GM19395 (cell line): Measurements from ENCODE around the gene CATSPER1.

Experiments
- ATAC-seq: cut with Tn5 transposase; IDR thresholded peaks from one replicate; pipeline ENCODE4 v1.9.1; 2021; ENCODE audit warnings: mild to moderate bottlenecking, moderate library complexity; ENCODE audit not compliant: unreplicated experiment

Gene CATSPER1

GRCh38 chr11:66003291-66003690, 23.0 kb downstream of the CATSPER1 start:
- no peak for ATAC-seq

- ATAC-seq, result peak; percentile 43
These were observed 23.5 kb downstream of the CATSPER1 start for GRCh38 chr11:66002648-66003225.

- peak; percentile 76 for ATAC-seq
These were observed 24.2 kb downstream of the CATSPER1 start, which contains the start of the genes BANF1 and EIF1AD for GRCh38 chr11:66001942-66002647. Gene BANF1 (plus strand): TSS chr11:66002503. CDS start chr11:66003251, 748 bp downstream. Gene EIF1AD (minus strand): TSS chr11:66002157. CDS start chr11:66000389, 1,768 bp downstream.

GRCh38 chr11:65997286-65997685, 29.0 kb downstream of the CATSPER1 start:
- no peak for ATAC-seq

DNA sequence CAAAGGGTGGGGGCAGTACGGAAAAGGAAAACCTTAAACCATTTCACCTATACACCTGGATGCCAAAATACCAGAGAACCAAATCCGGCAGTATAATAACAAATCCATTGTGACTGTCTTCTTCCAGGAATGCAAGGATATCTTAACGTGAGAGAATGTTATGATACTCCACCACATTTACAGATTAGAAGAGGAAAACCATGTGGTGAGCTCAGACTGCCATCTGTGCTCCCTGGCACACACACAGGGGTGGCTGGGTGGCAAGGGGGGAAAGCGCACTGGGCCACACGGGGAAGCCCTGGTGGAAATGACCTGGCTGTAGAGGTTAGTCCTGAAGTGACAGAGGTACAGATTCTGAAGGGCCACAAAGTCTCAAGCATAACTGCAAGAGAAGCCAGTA, 34.2 kb downstream of the CATSPER1 start:
- ATAC-seq, result no peak

DNA sequence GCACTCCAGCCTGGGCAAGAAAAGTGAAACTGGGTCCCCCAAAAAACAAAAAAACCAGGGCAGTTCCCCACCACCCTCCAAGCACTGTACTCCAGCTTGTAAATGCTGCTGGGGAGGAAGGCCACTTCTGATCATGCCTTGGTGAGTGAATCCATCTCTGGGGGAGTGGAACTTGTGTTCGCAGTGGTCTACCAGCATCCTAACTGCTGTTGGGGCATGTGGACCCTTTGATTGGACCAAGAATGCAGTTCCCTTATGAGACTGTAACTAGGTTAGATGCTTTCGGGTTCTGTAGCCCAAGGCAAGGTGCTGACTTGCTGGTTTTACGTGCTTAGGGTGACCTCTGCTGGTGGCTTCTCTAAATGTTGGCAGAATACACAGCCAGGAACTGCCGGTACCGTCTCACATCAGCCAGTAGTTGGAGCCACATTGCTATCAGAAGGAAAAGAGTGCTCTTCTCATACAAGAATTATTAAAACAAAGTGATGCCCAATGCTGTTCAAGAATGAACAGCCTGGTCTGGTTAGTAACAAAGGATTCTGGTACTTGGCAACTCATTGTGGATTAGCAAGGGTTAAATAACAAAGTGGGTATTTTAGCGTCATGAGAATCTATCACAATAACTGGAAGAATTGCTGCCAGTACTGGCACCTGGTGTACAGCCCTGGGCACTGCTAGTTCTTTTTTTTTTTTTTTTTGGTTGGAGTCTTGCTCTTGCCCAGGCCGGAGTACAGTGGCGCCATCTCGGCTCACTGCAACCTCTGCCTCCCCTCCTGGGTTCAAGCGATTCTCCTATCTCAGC, 37.3 kb downstream of the CATSPER1 start:
- peak; percentile 89 for ATAC-seq

DNA sequence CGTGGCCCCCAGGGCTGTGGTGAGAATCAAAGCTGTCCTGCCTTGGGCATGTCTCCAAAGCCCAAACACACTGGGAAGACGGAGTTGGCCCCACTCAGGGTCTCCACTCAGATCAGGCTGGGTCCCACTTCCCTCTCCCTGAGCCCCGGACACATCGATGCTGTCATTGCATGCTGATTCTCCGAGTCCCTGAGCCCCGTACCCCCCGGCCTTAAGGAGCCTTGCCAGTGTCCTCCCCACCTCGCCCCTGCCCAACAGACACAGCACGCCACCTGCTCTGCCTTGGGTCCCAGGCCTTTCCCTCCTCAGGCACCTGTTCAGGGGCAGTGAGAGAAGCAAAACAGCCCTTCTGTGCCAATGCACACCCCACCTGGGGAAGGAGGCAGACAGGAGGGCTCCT, 38.9 kb downstream of the CATSPER1 start:
- ATAC-seq, result no peak

DNA sequence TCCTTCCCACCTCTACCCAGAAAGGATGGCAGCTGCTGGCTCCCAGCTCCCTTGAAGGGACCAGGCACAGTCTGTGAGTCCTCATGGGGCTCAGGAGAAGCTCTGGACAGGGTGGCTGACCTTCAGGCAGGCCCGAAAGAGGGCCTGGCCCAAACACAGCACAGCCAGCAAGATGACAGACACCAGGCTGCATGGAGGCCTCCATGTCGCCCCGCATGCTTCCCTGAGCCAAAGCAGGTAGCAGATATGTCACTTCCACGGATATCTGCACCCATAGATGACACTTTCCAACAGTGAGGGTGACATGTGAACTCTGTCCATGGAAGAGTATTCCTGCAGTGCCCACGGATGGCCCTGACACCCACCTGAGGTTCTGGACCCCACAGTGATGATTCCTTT, 42.7 kb downstream of the CATSPER1 start:
- ATAC-seq, result no peak

DNA sequence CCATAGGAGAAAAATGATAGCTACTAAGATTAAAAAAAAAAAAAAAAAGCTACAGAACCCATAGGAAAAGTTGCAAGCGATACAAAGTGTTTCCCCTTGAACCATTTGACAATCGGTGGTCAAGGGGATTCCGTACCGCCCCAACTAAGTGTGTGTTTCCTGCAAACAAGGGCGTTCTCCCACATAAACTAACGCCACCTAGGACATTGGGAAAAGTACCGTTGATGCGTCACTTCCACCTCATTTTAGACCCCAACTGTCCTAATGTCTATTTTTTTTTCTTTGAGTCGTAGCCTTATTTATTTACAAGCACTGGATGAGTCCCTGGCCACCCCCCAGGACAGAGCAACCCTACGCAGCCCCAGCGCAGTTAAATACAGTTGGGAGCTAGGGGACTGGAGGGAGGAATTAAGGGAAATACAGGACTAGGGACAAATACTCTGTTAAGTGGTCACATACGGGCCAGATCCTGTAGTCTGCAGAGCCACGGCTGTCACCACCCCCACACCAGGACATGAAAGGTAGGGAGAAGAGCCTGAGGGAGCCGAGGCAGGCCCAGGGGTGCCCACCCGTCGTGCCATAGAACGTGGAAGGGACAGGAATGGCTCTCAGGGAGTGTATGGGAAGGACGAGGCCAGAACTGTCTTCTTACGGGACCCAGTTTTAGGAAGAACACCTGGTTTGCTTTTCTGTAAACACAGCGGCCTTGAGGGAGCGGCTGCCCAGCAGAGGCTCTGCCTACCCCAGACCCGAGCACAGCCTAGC, 43.3 kb downstream of the CATSPER1 start:
- no peak for ATAC-seq

DNA sequence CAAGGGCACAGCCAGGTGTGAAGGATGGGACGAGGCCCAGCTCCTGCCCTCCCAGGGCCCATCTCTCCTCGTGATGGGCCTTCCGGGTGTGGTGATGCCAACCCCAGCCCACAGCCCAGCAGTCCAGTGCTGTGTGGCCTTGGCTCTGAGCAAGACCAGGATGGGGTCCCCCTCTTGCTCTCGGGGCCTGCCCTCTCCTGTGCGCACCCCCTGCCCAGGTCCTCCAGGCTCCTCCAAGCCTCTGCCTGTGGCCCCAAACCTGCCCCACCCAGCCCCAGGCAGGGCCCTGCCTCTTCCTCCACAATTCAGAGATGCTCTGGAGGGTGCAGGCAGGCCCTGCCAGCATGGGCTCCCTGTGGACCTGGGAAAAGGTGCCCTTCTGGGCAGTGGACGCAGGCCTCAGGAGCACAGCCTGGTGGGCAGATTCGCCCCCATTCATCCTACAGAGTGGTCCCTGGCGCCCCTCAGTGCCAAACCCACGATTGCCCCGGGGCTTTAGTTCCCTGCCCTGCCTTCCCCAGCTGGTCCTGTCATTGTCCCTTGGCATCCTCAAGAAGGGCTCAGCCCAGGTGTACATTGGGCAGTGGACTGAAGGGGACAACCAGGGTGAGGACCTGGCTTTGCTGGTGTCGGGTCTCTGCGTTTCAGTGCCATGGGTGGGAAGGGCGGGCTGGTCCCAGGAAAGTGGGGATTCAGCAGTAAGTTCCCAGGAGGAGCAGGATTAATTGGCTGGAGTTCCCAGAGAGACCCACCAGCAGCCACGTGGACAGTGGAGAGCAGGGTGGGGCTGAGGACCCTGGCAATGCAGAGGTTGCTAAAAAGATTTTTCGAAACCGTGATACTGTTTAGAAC, 44.1 kb downstream of the CATSPER1 start:
- ATAC-seq, result no peak

GRCh38 chr11:65981101-65981740, 45.1 kb downstream of the CATSPER1 start:
- ATAC-seq, result no peak

DNA sequence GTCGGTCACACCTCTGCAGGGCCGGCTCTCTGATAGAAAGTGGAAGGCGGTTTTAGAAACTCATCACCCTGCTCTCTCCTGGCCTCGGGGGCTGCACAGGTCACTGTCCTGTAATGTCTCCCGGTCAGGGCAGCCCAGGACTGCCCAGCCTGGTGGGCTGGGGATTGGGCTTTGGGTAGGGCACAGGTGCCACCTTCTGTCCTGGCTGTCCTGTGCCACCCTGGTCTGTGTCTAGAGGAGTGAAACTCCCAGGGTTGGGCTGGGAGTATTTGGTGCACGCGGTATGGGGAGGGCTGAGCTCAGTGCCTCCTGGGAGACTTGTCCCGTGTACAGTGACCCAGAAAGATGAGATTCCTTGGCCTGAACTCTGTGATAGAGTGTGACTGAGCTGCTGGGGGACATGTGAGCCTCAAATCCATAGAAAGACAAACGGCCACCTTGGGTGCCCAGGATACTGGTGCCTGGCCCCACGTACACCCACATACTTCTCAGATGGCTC, 47.0 kb downstream of the CATSPER1 start:
- no peak for ATAC-seq

DNA sequence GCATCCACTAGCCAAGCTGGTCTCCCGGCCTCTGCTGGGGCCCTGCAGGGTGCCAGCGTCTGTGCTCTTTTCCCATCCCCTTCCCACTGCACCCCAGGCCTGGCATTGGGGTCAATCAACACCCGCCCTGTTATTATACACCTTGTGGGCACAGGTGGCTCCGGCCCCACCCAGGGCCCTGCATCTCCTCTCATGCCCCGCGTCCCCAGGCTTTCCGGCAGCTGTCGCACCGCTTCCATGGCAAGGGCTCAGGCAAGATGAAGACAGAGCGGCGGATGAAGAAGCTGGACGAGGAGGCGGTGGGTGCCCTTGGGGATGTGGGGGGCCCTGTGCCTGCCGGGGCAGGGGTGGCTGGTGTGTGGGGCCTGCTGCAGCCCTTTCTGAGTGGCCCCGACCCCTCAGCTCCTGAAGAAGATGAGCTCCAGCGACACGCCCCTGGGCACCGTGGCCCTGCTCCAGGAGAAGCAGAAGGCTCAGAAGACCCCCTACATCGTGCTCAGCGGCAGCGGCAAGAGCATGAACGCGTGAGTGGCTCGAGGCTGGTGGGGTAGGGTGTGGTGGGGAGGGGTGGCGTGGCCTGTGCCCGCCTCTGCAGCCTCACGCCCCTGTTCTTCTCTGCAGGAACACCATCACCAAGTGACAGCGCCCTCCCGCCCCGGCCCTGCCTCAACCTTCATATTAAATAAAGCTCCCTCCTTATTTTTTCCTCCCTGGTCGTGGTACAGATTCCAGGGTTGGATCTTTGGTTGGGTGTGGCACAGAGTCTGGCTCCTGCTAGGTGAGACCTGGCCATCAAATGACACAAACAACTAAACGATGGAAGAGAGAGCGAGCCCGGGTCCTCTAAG, 47.7 kb downstream of the CATSPER1 start:
- no peak for ATAC-seq

GRCh38 chr11:65977621-65978390, 48.5 kb downstream of the CATSPER1 start:
- ATAC-seq, result no peak

GRCh38 chr11:65976216-65977176, 49.8 kb downstream of the CATSPER1 start:
- ATAC-seq, result no peak

DNA sequence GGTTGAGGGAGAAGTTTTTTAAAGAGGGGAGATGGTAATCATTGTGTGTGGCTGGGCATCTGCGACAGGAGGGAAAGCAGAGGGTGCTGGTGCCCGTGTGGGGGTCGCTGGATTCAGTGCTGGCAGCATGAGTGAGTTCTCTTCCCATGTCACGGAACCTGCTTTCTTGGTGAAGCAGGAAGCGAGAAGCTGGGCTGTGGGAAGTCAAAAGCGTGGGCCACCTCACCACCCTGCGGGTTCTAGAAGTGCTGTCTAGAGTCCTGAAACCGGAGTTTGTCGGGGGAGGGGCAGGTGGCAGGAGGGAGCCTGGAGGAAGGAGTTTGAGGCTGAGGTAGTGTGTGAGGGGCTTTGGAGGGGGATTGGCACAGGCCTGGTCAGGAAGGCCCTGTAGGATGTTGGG, 50.5 kb downstream of the CATSPER1 start:
- ATAC-seq, result no peak
